ENCODE data around the gene ALDH8A1. TPM values are rescaled to one million over a fixed set of nuclear protein-coding genes. Genes with fewer than 3 reads are reported as not detected.

The ALDH8A1 gene
- total RNA-seq, 1 experiment from 2014 or later = not detected

DNA sequence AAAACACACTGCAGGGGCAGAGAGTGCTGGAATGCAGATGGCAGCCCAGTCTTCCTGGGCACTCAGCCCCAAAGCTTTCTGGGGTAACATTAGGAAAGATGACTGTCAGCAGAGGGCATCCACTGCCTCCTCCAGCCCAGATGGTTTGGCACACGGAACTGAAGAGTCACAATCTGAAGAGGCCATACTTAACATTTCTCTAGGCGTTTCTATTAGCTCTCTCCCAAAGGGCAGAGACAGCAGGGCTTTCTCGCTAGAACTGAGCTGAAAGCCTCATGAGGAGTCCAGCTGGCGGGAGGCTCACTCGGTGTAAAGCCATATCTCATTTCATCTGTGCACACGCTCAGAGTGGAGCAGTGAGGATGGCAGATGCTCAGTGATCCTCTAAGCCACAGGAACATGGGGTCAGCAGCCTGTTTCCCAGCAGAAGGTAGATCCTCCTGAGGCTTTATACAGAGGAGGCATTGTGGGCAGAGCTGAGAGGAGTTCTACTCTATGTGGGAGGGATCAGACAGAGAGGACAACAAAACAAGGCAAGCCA lies 28.1 kb downstream of the ALDH8A1 start:
- H3K4me1 ChIP-seq (ENCODE audit: control insufficient read depth, insufficient read depth, low read length) = no peaks in the 10 kb centered on the region
- BruUV-seq (replicated peaks) = no TSS peak
- H3K36me3 ChIP-seq (ENCODE audit: control insufficient read depth, insufficient read depth, low read length) = no peaks in the 10 kb centered on the region
- no peaks in the 10 kb centered on the region for H3K9me3 ChIP-seq (ENCODE audit: control insufficient read depth, insufficient read depth, low read depth, low read length)
- POLR2A ChIA-PET = no interaction called here
- no peak for DNase-seq (ENCODE audit: low read depth, low spot score)
- intact Hi-C loops (cut with micrococcal nuclease; ENCODE audit: unreplicated experiment) = no loop called here
- no peak overlapping the region for H3K27ac ChIP-seq (ENCODE audit: low read length)
- ATAC-seq = no peak
- in situ Hi-C loops (cut with HindIII; ENCODE audit: low pct_unique_long_range_greater_than_20kb, low sequenced_read_pairs) = no loop called here
- CTCF ChIA-PET = no interaction called here
- H3K27me3 ChIP-seq (ENCODE audit: control insufficient read depth, insufficient read depth, low read length) = no peaks in the 10 kb centered on the region
- TF ChIP-seq SIN3A (IDR thresholded peaks at IDR 0.05; ENCODE audit: borderline replicate concordance, insufficient read depth, low read depth, low read length) (no peak), TCF7L2 (IDR thresholded peaks at IDR 0.05; ENCODE audit: low read depth, low read length) (no peak), POLR2AphosphoS5 (IDR thresholded peaks at IDR 0.05; ENCODE audit: low read depth, low read length) (no peak)
- TF ChIP-seq, protein P1, sequence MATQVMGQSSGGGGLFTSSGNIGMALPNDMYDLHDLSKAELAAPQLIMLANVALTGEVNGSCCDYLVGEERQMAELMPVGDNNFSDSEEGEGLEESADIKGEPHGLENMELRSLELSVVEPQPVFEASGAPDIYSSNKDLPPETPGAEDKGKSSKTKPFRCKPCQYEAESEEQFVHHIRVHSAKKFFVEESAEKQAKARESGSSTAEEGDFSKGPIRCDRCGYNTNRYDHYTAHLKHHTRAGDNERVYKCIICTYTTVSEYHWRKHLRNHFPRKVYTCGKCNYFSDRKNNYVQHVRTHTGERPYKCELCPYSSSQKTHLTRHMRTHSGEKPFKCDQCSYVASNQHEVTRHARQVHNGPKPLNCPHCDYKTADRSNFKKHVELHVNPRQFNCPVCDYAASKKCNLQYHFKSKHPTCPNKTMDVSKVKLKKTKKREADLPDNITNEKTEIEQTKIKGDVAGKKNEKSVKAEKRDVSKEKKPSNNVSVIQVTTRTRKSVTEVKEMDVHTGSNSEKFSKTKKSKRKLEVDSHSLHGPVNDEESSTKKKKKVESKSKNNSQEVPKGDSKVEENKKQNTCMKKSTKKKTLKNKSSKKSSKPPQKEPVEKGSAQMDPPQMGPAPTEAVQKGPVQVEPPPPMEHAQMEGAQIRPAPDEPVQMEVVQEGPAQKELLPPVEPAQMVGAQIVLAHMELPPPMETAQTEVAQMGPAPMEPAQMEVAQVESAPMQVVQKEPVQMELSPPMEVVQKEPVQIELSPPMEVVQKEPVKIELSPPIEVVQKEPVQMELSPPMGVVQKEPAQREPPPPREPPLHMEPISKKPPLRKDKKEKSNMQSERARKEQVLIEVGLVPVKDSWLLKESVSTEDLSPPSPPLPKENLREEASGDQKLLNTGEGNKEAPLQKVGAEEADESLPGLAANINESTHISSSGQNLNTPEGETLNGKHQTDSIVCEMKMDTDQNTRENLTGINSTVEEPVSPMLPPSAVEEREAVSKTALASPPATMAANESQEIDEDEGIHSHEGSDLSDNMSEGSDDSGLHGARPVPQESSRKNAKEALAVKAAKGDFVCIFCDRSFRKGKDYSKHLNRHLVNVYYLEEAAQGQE (IDR thresholded peaks at IDR 0.05; ENCODE audit: insufficient read depth in 1 of 2, low read depth in 2 of 2, low read length in 1 of 2) = no peak
- TF ChIP-seq, protein P2, sequence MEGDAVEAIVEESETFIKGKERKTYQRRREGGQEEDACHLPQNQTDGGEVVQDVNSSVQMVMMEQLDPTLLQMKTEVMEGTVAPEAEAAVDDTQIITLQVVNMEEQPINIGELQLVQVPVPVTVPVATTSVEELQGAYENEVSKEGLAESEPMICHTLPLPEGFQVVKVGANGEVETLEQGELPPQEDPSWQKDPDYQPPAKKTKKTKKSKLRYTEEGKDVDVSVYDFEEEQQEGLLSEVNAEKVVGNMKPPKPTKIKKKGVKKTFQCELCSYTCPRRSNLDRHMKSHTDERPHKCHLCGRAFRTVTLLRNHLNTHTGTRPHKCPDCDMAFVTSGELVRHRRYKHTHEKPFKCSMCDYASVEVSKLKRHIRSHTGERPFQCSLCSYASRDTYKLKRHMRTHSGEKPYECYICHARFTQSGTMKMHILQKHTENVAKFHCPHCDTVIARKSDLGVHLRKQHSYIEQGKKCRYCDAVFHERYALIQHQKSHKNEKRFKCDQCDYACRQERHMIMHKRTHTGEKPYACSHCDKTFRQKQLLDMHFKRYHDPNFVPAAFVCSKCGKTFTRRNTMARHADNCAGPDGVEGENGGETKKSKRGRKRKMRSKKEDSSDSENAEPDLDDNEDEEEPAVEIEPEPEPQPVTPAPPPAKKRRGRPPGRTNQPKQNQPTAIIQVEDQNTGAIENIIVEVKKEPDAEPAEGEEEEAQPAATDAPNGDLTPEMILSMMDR (IDR thresholded peaks at IDR 0.05) = no peak
- H3K4me3 ChIP-seq (ENCODE audit: low read depth in 2 of 2, low read length in 2 of 2) = no peak overlapping the region

DNA sequence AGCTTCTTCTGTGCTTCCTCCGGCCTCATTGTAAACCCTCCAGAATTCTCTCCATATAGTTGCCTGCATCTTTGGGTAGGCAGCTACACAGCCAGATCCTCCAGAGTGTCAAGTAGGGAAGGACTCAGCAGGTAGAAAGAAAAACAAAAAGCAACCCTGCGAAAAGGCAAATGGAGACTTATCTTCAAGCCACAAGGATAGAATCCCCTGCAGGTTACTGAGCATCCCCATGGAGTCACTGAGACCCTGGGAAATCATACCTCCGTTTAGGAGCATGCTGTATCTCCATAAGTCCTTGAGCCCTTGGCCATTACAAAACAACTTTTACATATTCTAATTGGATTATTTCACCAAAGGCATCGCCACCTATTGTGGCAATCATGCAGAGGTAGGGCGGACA lies 28.6 kb downstream of the ALDH8A1 start:
- H3K4me1 ChIP-seq (ENCODE audit: control insufficient read depth, insufficient read depth, low read length) = no peaks in the 10 kb centered on the region
- CTCF ChIA-PET = no interaction called here
- H3K27ac ChIP-seq (ENCODE audit: low read length) = no peak overlapping the region
- H3K36me3 ChIP-seq (ENCODE audit: control insufficient read depth, insufficient read depth, low read length) = no peaks in the 10 kb centered on the region
- no peaks in the 10 kb centered on the region for H3K27me3 ChIP-seq (ENCODE audit: control insufficient read depth, insufficient read depth, low read length)
- no peak overlapping the region for H3K4me3 ChIP-seq (ENCODE audit: low read depth in 2 of 2, low read length in 2 of 2)
- intact Hi-C loops (cut with micrococcal nuclease; ENCODE audit: unreplicated experiment) (no loop called here), in situ Hi-C loops (cut with HindIII; ENCODE audit: low pct_unique_long_range_greater_than_20kb, low sequenced_read_pairs) (no loop called here)
- BruUV-seq (replicated peaks) = no TSS peak
- DNase-seq (ENCODE audit: low read depth, low spot score) (no peak), ATAC-seq (no peak)
- no peaks in the 10 kb centered on the region for H3K9me3 ChIP-seq (ENCODE audit: control insufficient read depth, insufficient read depth, low read depth, low read length)
- POLR2A ChIA-PET = no interaction called here
- no peak for TF ChIP-seq TCF7L2 (IDR thresholded peaks at IDR 0.05; ENCODE audit: low read depth, low read length)
- no peak for TF ChIP-seq POLR2AphosphoS5 (IDR thresholded peaks at IDR 0.05; ENCODE audit: low read depth, low read length)
- TF ChIP-seq, protein P2 (IDR thresholded peaks at IDR 0.05) = no peak
- TF ChIP-seq SIN3A (IDR thresholded peaks at IDR 0.05; ENCODE audit: borderline replicate concordance, insufficient read depth, low read depth, low read length) = no peak
- TF ChIP-seq, protein P1 (IDR thresholded peaks at IDR 0.05; ENCODE audit: insufficient read depth in 1 of 2, low read depth in 2 of 2, low read length in 1 of 2) = no peak
